HepG2 (cell line): Measurements from ENCODE around the gene ZFP36. TPM values are rescaled to one million over a fixed set of nuclear protein-coding genes. Genes with fewer than 3 reads are reported as not detected.
A peak's percentile ranks its signal among the peaks of the same experiment; 100 is the strongest.

Experiments used
- BRCA1 ChIP-seq: sonication (generic); formaldehyde crosslinking; IDR thresholded peaks from 2 replicates; pipeline ENCODE4 v1.4.0; 2020; ENCODE audit warnings: missing genetic modification reagents
- DRAP1 ChIP-seq: IDR thresholded peaks from 2 replicates; pipeline ENCODE4 v1.6.1; 2016; ENCODE audit warnings: missing genetic modification reagents, missing compliant biosample characterization
- ELF3 ChIP-seq: IDR thresholded peaks from 2 replicates; pipeline ENCODE4 v1.6.1; 2016; ENCODE audit warnings: missing genetic modification reagents, missing compliant biosample characterization
- FOXK2 ChIP-seq: fragments of 450-650 bp; IDR thresholded peaks from 2 replicates; pipeline ENCODE4 v1.6.1; 2016
- ISL2 ChIP-seq: sonication (generic); formaldehyde crosslinking; IDR thresholded peaks from 2 replicates; pipeline ENCODE4 v1.5.0; 2020; ENCODE audit warnings: missing genetic modification reagents
- JUN ChIP-seq: sonication (generic); formaldehyde crosslinking; IDR thresholded peaks from 2 replicates; pipeline ENCODE4 v1.4.0; 2020; ENCODE audit warnings: mild to moderate bottlenecking, missing genetic modification reagents
- MAFK ChIP-seq, 2 experiments: IDR thresholded peaks in 1 of 2; conservative IDR thresholded peaks in 1 of 2; 2 replicates each; pipeline ENCODE4 v1.6.1; 2011; ENCODE audit warnings: improper control_type of control experiment in 2 of 2, low read length in 2 of 2
- MBD4 ChIP-seq: IDR thresholded peaks from 2 replicates; pipeline ENCODE4 v1.6.1; 2012; ENCODE audit warnings: low read length, inconsistent platforms, borderline replicate concordance
- MED1 ChIP-seq: sonication (generic); formaldehyde crosslinking; IDR thresholded peaks from 2 replicates; pipeline ENCODE4 v1.4.0; 2020; ENCODE audit warnings: missing genetic modification reagents
- NFIC ChIP-seq: IDR thresholded peaks from 2 replicates; pipeline ENCODE4 v1.6.1; 2012; ENCODE audit warnings: mild to moderate bottlenecking, low read length, inconsistent platforms
- NFYB ChIP-seq: sonication (generic); formaldehyde crosslinking; IDR thresholded peaks from 2 replicates; pipeline ENCODE4 v1.4.0; 2020; ENCODE audit warnings: missing genetic modification reagents
- PRPF4 ChIP-seq: fragments of 200-400 bp; formaldehyde crosslinking; IDR thresholded peaks from 2 replicates; pipeline ENCODE4 v1.6.1; 2016; ENCODE audit warnings: low read length, low read depth; ENCODE audit not compliant: poor library complexity, severe bottlenecking
- ZBTB37 ChIP-seq: sonication (generic); formaldehyde crosslinking; IDR thresholded peaks from 2 replicates; pipeline ENCODE4 v1.4.0; 2020; ENCODE audit warnings: mild to moderate bottlenecking, missing genetic modification reagents
- ZFP41 ChIP-seq: sonication (generic); formaldehyde crosslinking; IDR thresholded peaks from 2 replicates; pipeline ENCODE4 v1.4.0; 2020; ENCODE audit warnings: mild to moderate bottlenecking, missing genetic modification reagents, borderline replicate concordance
- ZNF468 ChIP-seq: sonication (generic); formaldehyde crosslinking; IDR thresholded peaks from 2 replicates; pipeline ENCODE4 v1.8.0; 2022; ENCODE audit warnings: mild to moderate bottlenecking, moderate library complexity, missing genetic modification reagents
- ZNF614 ChIP-seq: IDR thresholded peaks from 2 replicates; pipeline ENCODE4 v1.6.1; 2018; ENCODE audit warnings: missing biosample characterization, missing genetic modification reagents, inconsistent platforms, borderline replicate concordance
- ZNF672 ChIP-seq: sonication (generic); formaldehyde crosslinking; IDR thresholded peaks from 2 replicates; pipeline ENCODE4 v1.8.1; 2022; ENCODE audit warnings: missing genetic modification reagents
- ZNF709 ChIP-seq: sonication (generic); formaldehyde crosslinking; IDR thresholded peaks from 2 replicates; pipeline ENCODE4 v1.5.0; 2020; ENCODE audit warnings: mild to moderate bottlenecking, missing genetic modification reagents
- ZNF710 ChIP-seq: sonication (generic); formaldehyde crosslinking; IDR thresholded peaks from 2 replicates; pipeline ENCODE4 v1.5.0; 2020; ENCODE audit warnings: mild to moderate bottlenecking, missing genetic modification reagents, borderline replicate concordance
- ZSCAN30 ChIP-seq: sonication (generic); formaldehyde crosslinking; IDR thresholded peaks from 2 replicates; pipeline ENCODE4 v1.5.0; 2020; ENCODE audit warnings: mild to moderate bottlenecking, missing genetic modification reagents
- polyA plus RNA-seq, 8 experiments: library from polyadenylated mRNA; depleted of rRNA in 3 of 8; stranded (reverse) in 7 of 8; unstranded in 1 of 8; fragments of >200 nt; fragmentation: Illumina TruSeq in 4 of 8; extraction: Trizol in 4 of 8; gene quantifications; 2 replicates each; pipeline versions ENCODE4 v1.2.1 to v1.2.3, GENCODE V29; 2011 to 2016; ENCODE audit warnings: low read depth in 4 of 8, missing spikeins in 1 of 8, mixed read lengths in 1 of 8; ENCODE audit not compliant: insufficient read depth in 1 of 8
- total RNA-seq, 5 experiments: library from RNA; depleted of rRNA; stranded (reverse); fragments of >200 nt; fragmentation: Illumina TruSeq; extraction: Trizol; gene quantifications; 2 replicates each; pipeline ENCODE4 v1.2.3, GENCODE V29; 2016; ENCODE audit warnings: low read depth in 1 of 5
- TF ChIP-seq, protein P1 (sequence below): sonication (generic); formaldehyde crosslinking; IDR thresholded peaks from 2 replicates; pipeline ENCODE4 v1.8.1; 2022; ENCODE audit warnings: low read depth, mild to moderate bottlenecking, missing genetic modification reagents
- TF ChIP-seq, protein P2 (sequence below): sonication (generic); formaldehyde crosslinking; IDR thresholded peaks from 2 replicates; pipeline ENCODE4 v1.5.0; 2020; ENCODE audit warnings: missing genetic modification reagents

The ZFP36 gene
- total and polyA plus RNA-seq, 2 of the 13 experiments (the other 11 are each of a cell fraction or from before 2014, with no cell fraction given): 1.4 to 1.7 TPM

GRCh38 chr19:39435499-39436349 is 29.1 kb downstream of the ZFP36 start, which contains the start of gene RPS16 (continued):
- TF ChIP-seq ZNF709 (peak; percentile 85; the same call in 1 of the 2 replicates), ZFP41 (0 out of 2 replicates have a peak, but pooled peaks have one; percentile 32), DRAP1 (CRISPR knock-in tag) (peak; percentile 93), ZNF710 (CRISPR knock-in tag) (peak; percentile 27; the same call in 1 of the 2 replicates), ZNF468 (CRISPR knock-in tag) (no peak), NFYB (CRISPR knock-in tag) (0 out of 2 replicates have a peak, but pooled peaks have one; percentile 49), JUN (CRISPR knock-in tag) (peak; percentile 64; the same call in 1 of the 2 replicates), ZNF614 (CRISPR knock-in tag) (peak; percentile 54; the same call in 1 of the 2 replicates), ZNF672 (CRISPR knock-in tag) (no peak), ISL2 (CRISPR knock-in tag) (peak; percentile 63), MAFK (conservative IDR thresholded peaks at IDR 0.05 in 1 of 2, IDR thresholded peaks at IDR 0.05 in 1 of 2; ENCODE audit: low read length in 2 of 2) (no peak), MED1 (CRISPR knock-in tag) (peak; percentile 86), FOXK2 (0 out of 2 replicates have a peak, but pooled peaks have one; percentile 31), ELF3 (peak; percentile 84), PRPF4 (no peak), ZBTB37 (CRISPR knock-in tag) (no peak), ZSCAN30 (0 out of 2 replicates have a peak, but pooled peaks have one; percentile 65), BRCA1 (CRISPR knock-in tag) (no peak), NFIC (no peak), MBD4 (no peak)
- TF ChIP-seq, protein P1, sequence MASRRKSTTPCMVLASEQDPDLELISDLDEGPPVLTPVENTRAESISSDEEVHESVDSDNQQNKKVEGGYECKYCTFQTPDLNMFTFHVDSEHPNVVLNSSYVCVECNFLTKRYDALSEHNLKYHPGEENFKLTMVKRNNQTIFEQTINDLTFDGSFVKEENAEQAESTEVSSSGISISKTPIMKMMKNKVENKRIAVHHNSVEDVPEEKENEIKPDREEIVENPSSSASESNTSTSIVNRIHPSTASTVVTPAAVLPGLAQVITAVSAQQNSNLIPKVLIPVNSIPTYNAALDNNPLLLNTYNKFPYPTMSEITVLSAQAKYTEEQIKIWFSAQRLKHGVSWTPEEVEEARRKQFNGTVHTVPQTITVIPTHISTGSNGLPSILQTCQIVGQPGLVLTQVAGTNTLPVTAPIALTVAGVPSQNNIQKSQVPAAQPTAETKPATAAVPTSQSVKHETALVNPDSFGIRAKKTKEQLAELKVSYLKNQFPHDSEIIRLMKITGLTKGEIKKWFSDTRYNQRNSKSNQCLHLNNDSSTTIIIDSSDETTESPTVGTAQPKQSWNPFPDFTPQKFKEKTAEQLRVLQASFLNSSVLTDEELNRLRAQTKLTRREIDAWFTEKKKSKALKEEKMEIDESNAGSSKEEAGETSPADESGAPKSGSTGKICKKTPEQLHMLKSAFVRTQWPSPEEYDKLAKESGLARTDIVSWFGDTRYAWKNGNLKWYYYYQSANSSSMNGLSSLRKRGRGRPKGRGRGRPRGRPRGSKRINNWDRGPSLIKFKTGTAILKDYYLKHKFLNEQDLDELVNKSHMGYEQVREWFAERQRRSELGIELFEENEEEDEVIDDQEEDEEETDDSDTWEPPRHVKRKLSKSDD: peak; percentile 63; the same call in 1 of the 2 replicates
- TF ChIP-seq, protein P2, sequence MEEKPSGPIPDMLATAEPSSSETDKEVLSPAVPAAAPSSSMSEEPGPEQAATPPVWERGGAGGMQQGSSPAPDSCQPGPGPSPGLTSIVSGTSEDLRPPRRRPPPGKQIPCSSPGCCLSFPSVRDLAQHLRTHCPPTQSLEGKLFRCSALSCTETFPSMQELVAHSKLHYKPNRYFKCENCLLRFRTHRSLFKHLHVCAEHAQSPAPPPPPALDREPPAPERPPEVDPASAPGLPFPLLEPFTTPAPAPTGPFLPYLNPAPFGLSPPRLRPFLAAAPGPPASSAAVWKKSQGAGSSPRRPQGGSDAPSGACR (CRISPR knock-in tag): peak; percentile 52; the same call in 1 of the 2 replicates
